Small intestine (tissue), 7 donors: ENCODE measurements around the gene PCSK1. TPM values are rescaled to one million over a fixed set of nuclear protein-coding genes. Genes with fewer than 3 reads are reported as not detected.
A peak's percentile ranks its signal among the peaks of the same experiment; 100 is the strongest.

Source experiments
- DNase-seq, 2 donors: peaks; one replicate each; pipeline versions ENCODE4 v3.0.0 to v3.0.0-alpha.2; 2013
- FAIRE-seq: peaks from 2 replicates; lab custom pipeline; 2012; peaks lifted over from hg19 to GRCh38; lab: Jason Lieb, UNC
- H3K27ac ChIP-seq, 3 donors: one replicate each; pipeline ENCODE4 v1.5.1; 2013; ENCODE audit warnings: low read length in 2 of 3, mild to moderate bottlenecking in 2 of 3, control low read depth in 1 of 3, inconsistent platforms in 1 of 3, low read depth in 1 of 3, moderate library complexity in 1 of 3
- H3K27me3 ChIP-seq, 3 donors: one replicate each; pipeline ENCODE4 v1.6.1; 2013; ENCODE audit warnings: low read length in 3 of 3, inconsistent platforms in 1 of 3; ENCODE audit not compliant: control insufficient read depth in 3 of 3, insufficient read depth in 3 of 3
- H3K36me3 ChIP-seq, 3 donors: one replicate each; pipeline ENCODE4 v1.6.1; 2013; ENCODE audit warnings: low read length in 3 of 3, inconsistent platforms in 1 of 3, low read depth in 1 of 3, mild to moderate bottlenecking in 1 of 3, moderate library complexity in 1 of 3; ENCODE audit not compliant: control insufficient read depth in 3 of 3, insufficient read depth in 2 of 3
- H3K4me1 ChIP-seq, 3 donors: one replicate each; pipeline ENCODE4 v1.6.1; 2013; ENCODE audit warnings: low read length in 2 of 3, inconsistent platforms in 1 of 3, low read depth in 1 of 3, mild to moderate bottlenecking in 1 of 3, moderate library complexity in 1 of 3; ENCODE audit not compliant: control insufficient read depth in 3 of 3, insufficient read depth in 2 of 3
- H3K4me3 ChIP-seq, 3 donors: one replicate each; pipeline ENCODE4 v1.5.1; 2013; ENCODE audit warnings: low read length in 3 of 3, control low read depth in 1 of 3, inconsistent platforms in 1 of 3, low read depth in 1 of 3, mild to moderate bottlenecking in 1 of 3, moderate library complexity in 1 of 3
- H3K9me3 ChIP-seq, 2 donors: one replicate each; pipeline ENCODE4 v1.6.1; 2013; ENCODE audit warnings: low read depth in 1 of 2, low read length in 1 of 2; ENCODE audit not compliant: control insufficient read depth in 2 of 2, insufficient read depth in 1 of 2
- WGBS, 3 donors: extraction: QIAGEN DNeasy Blood & Tissue Kit; methylation state at CpG; one replicate each; pipeline ENCODE4 v1.1.7; 2013; 5-methylcytosine and 5-hydroxymethylcytosine counted together
- polyA plus RNA-seq, 4 donors: library from polyadenylated mRNA; stranded (reverse) in 3 of 4; unstranded in 1 of 4; fragments of 200-250 nt in 3 of 4; fragments of 120-200 nt in 1 of 4; gene quantifications; one replicate each; pipeline versions ENCODE4 v1.2.1 to v1.2.3, GENCODE V29; 2013
- donor health status: healthy with polysubstance abuse.
- donor health status: control.
- donor health status: control.
- donor health status: Bipolar disorder and iron deficiency.
- donor health status: healthy.

PCSK1 gene
- polyA plus RNA-seq, 4 donors = 0.45 to 12.7 (median 4.1) TPM

DNA sequence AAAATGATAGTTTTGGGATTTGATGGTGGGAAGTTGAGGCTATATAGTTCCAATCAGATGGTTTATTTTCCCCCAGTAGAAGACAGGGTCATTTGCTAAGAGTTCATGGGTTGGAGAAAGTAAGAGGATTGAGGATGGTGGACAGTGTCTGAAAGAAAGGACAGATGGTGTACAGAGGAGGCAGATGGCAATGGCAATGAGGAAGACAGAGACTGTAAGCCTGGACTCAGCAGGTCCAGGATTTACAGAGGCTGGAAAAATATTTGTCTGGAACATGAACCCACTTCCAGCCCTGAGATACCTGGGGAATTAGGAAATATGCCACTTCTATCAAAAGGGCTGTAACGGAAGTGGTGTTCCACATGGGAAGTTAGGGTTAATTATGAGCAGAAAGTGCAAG is 84.5 kb downstream of the PCSK1 start:
- Histone ChIP-seq H3K27ac (no peak overlapping the region), H3K36me3 (no peaks in the 10 kb centered on the region), H3K27me3 (no peaks in the 10 kb centered on the region), H3K9me3 (no peaks in the 10 kb centered on the region), H3K4me3 (no peak overlapping the region), H3K4me1 (peaks cover 0 to 3% (median 0%) of the 10 kb centered on the region in 3 donors)
- 76 to 97% (median 89%) methylated on average over 1 of the region's 1 CpG for WGBS, 3 donors
- FAIRE-seq = no peak
- no peak for DNase-seq

DNA sequence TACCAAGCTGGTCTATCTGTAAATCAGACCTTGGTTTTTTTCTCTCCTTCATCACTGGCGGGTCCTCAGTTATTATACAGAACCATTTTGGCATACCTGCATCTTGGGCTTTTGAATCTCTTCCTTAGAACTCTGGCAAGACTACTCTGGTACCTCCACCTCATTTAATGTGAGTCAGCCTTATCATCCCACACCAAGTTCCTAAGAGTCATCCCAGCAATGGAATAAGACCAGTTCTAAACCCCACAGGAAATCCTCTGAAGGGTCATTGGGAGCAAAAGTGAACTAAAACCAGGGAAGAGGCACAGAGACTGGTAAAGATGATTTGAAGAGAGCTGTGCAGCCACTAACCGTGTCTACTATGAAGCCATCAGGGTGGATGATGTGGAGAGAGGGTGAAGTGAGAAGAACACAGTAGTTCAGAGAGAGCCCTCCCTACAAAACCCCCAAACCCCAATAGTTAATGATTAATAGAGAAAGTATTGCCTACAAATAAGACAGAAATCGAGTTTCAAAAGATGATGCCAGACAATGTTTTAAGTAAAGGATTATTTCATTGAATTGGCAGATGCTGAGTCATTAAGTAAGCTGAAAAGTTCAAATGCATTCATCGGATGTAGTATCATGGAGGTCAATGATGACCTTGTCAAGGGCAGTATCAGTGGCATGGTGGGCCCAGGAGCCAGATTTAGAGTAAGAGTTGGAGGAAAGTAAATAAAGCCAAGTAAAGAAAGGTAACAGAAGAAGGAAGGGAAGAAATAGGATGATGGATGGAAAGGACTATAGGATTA is 85.4 kb downstream of the PCSK1 start:
- no peak overlapping the region for H3K27ac ChIP-seq
- H3K27me3 ChIP-seq = no peaks in the 10 kb centered on the region
- no peaks in the 10 kb centered on the region for H3K9me3 ChIP-seq
- no peaks in the 10 kb centered on the region for H3K36me3 ChIP-seq
- WGBS, 3 donors = 82 to 86% (median 83%) methylated on average over 4 of the region's 4 CpGs
- FAIRE-seq (no peak), DNase-seq (no peak)
- H3K4me3 ChIP-seq = no peak overlapping the region
- peaks cover 0 to 3% (median 0%) of the 10 kb centered on the region in 3 donors for H3K4me1 ChIP-seq

- Histone ChIP-seq H3K4me1 (no peaks in the 10 kb centered on the region), H3K9me3 (no peaks in the 10 kb centered on the region), H3K4me3 (no peak overlapping the region), H3K27me3 (no peaks in the 10 kb centered on the region), H3K36me3 (no peaks in the 10 kb centered on the region), H3K27ac (no peak overlapping the region)
- 27 to 41% (median 34%) methylated on average over 6 of the region's 6 CpGs for WGBS, 3 donors
- FAIRE-seq = no peak
- DNase-seq = peak; percentile 61 to 66
Observed at GRCh38 chr5:96344678-96345577, 88.1 kb downstream of the PCSK1 start.

DNA sequence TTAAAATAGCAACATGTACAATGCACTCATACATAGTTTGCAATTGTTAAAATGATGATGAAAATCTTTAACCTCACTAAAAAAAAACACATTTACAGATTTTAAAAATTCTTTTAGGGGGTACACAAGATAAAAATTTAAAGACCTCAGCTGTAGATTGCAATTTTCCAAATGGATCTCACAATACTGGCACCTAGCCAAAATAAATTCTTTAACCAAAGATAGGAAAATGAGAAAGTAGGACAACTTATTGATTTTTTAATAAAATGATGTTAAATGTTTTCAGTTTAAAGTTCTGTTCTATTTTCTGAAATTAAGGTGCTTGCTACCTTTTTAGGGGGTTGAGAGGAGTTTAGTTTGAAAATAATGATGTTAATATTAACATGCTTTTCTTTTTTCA is 90.0 kb downstream of the PCSK1 start:
- H3K27ac ChIP-seq = no peak overlapping the region
- H3K36me3 ChIP-seq = no peaks in the 10 kb centered on the region
- no peaks in the 10 kb centered on the region for H3K9me3 ChIP-seq
- peaks cover 0 to 9% (median 8%) of the 10 kb centered on the region in 3 donors for H3K4me1 ChIP-seq
- no peak overlapping the region for H3K4me3 ChIP-seq
- FAIRE-seq (no peak), DNase-seq (no peak)
- no peaks in the 10 kb centered on the region for H3K27me3 ChIP-seq

DNA sequence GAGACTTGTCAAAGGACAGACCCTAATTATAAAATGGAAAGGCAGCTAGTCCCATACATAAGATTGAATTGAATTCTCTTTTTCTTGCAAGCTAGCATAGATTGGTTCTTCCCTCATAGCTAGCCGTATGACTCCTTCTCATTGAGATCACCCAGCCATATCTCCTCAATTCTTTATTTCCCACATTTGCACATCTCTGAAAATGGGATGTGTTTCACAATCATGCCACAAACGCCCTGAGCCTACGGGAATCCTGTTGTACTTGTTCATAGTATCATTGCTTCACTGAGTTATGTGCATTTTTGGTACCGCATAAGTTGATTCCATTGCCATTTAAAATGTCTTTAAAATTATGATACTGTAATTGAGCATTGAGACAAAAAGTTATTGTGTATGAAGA is 90.5 kb downstream of the PCSK1 start:
- 86 to 92% (median 87%) methylated on average over 4 of the region's 4 CpGs for WGBS, 3 donors
- peaks cover 0 to 9% (median 8%) of the 10 kb centered on the region in 3 donors for H3K4me1 ChIP-seq
- no peak for DNase-seq

More for the DNA sequence above, 90.5 kb downstream of the PCSK1 start:
- no peak for FAIRE-seq
- Histone ChIP-seq H3K27ac (no peak overlapping the region), H3K4me3 (no peak overlapping the region), H3K36me3 (no peaks in the 10 kb centered on the region), H3K27me3 (no peaks in the 10 kb centered on the region), H3K9me3 (no peaks in the 10 kb centered on the region)

Other genes with a start within 250 kb of the PCSK1 start
- gene CAST, start 229.1 kb upstream of the PCSK1 start, polyA plus RNA-seq = 100 to 1,000 TPM in 3 of 4 donors, 10 to 100 TPM in 1; 96.7 to 228 (median 143) TPM